Epithelial cell of proximal tubule (primary cell): ENCODE measurements around the gene PRPF38B. TPM values are rescaled to one million over a fixed set of nuclear protein-coding genes. Genes with fewer than 3 reads are reported as not detected.
A peak's percentile ranks its signal among the peaks of the same experiment; 100 is the strongest.

Source experiments
- DNase-seq: peaks from one replicate; pipeline ENCODE4 v3.0.0-alpha.2; 2011; ENCODE audit warnings: low read depth
- H3K4me3 ChIP-seq: 2 replicates; pipeline ENCODE4 v1.5.1; 2011; ENCODE audit warnings: low read depth, mild to moderate bottlenecking, low read length
- total RNA-seq: library from RNA; depleted of rRNA; stranded (reverse); fragments of >200 nt; gene quantifications from 2 replicates; pipeline ENCODE4 v1.2.3, GENCODE V29; 2015
- TF ChIP-seq, protein P1 (sequence below): conservative IDR thresholded peaks from 2 replicates; pipeline ENCODE4 v1.5.1; 2012; ENCODE audit warnings: low read depth, mild to moderate bottlenecking, low read length

PRPF38B gene
- total RNA-seq, 1 donor from 2014 or later, result 11.2 TPM

- TF ChIP-seq, protein P1, sequence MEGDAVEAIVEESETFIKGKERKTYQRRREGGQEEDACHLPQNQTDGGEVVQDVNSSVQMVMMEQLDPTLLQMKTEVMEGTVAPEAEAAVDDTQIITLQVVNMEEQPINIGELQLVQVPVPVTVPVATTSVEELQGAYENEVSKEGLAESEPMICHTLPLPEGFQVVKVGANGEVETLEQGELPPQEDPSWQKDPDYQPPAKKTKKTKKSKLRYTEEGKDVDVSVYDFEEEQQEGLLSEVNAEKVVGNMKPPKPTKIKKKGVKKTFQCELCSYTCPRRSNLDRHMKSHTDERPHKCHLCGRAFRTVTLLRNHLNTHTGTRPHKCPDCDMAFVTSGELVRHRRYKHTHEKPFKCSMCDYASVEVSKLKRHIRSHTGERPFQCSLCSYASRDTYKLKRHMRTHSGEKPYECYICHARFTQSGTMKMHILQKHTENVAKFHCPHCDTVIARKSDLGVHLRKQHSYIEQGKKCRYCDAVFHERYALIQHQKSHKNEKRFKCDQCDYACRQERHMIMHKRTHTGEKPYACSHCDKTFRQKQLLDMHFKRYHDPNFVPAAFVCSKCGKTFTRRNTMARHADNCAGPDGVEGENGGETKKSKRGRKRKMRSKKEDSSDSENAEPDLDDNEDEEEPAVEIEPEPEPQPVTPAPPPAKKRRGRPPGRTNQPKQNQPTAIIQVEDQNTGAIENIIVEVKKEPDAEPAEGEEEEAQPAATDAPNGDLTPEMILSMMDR, result no peak
- H3K4me3 ChIP-seq, result no peak overlapping the region
- no peak for DNase-seq
These were observed 42.2 kb downstream of the PRPF38B start for GRCh38 chr1:108734171-108734865.

DNA sequence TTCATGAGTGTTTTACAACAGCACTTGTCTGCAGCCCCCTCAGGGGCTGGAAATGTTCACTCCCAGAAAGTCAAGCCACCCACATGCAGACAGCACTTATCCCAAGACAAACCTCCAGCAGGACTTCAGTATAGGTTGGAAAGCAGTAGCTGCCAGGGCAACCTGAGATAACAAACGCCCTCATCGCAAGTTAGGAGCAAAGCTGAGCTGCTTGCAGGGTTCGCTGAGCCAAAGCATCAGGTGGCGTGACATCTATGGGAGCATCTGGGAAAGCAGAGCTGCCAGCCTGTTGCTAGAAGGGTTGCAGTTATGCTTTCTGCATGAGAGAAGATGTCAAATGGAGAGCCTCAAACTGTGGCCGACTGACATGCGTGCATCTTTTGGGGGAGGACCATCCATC lies 50.1 kb downstream of the PRPF38B start:
- no peak for DNase-seq
- TF ChIP-seq, protein P1, result no peak
- H3K4me3 ChIP-seq, result no peak overlapping the region

DNA sequence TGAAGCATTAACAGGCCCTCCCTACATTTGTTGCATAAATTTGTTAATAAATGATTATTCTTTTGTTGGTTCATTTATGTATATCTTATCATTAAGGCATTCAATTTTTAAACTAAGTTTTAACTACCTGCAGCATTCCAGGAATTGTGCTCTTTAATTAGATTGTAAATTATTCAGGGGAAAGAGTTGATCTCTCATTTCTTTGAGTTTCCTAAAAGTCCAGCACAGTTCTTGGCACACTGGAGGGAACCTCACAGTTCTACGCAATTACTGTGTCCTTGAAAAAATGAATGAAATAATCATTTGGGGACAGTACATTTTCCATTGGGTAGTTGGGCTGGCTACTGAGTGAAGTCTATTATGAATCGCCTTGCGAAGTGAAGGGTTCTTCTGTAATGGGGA lies 53.9 kb downstream of the PRPF38B start:
- TF ChIP-seq, protein P1, result no peak
- no peak overlapping the region for H3K4me3 ChIP-seq
- DNase-seq, result no peak

- H3K4me3 ChIP-seq, result peak within 1 kb of the TSS; percentile 92
- DNase-seq, result peak; percentile 68
- TF ChIP-seq, protein P1, result peak; percentile 92
These were observed 54.5 kb downstream of the PRPF38B start, which contains the start of gene STXBP3 for GRCh38 chr1:108746382-108747170. TSS of gene STXBP3 (plus strand) at chr1:108746674. CDS start at chr1:108746738, 64 bp downstream.

- peak; percentile 37 for DNase-seq
- TF ChIP-seq, protein P1, result no peak
- peak overlapping the region; percentile 92 for H3K4me3 ChIP-seq
These were observed 55.2 kb downstream of the PRPF38B start for GRCh38 chr1:108747171-108747850.

DNA sequence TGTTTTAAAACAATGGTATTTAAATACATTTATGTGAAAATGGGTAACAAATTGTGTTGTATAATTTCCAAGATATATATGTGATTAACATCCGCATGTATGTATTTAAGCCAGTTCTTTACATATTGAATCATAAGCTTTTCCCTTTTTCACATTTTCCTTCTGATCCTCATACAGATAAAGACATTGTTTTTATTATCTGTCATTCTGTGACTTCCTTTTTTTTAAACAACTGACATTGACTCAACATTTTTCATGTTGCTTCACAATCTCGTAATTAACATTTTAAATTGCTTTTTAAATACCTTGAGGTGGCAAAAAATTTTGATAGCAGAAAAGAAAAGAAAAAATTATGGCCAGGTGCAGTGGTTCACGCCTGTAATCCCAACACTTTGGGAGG lies 55.8 kb downstream of the PRPF38B start:
- no peak for DNase-seq
- peak overlapping the region; percentile 92 for H3K4me3 ChIP-seq
- TF ChIP-seq, protein P1, result no peak
